HL-60 (cell line): ENCODE measurements around the gene SLC35F3.

Experiments
- GABPA ChIP-seq: IDR thresholded peaks from 2 replicates; pipeline ENCODE4 v1.6.1; 2012; ENCODE audit warnings: low read depth
- POLR2AphosphoS5 ChIP-seq: IDR thresholded peaks from 2 replicates; pipeline ENCODE4 v1.6.1; 2012; ENCODE audit warnings: low read depth
- REST ChIP-seq: IDR thresholded peaks from 2 replicates; pipeline ENCODE4 v1.6.1; 2012; ENCODE audit warnings: low read depth; ENCODE audit not compliant: insufficient replicate concordance
- SPI1 ChIP-seq: IDR thresholded peaks from 2 replicates; pipeline ENCODE4 v1.6.1; 2012; ENCODE audit warnings: low read depth, mild to moderate bottlenecking, borderline replicate concordance
- TF ChIP-seq, protein P1 (sequence below): IDR thresholded peaks from one replicate; pipeline ENCODE4 v1.5.1; 2011; ENCODE audit warnings: low read length, control low read depth, inconsistent platforms; ENCODE audit not compliant: insufficient read depth

- TF ChIP-seq, protein P1, sequence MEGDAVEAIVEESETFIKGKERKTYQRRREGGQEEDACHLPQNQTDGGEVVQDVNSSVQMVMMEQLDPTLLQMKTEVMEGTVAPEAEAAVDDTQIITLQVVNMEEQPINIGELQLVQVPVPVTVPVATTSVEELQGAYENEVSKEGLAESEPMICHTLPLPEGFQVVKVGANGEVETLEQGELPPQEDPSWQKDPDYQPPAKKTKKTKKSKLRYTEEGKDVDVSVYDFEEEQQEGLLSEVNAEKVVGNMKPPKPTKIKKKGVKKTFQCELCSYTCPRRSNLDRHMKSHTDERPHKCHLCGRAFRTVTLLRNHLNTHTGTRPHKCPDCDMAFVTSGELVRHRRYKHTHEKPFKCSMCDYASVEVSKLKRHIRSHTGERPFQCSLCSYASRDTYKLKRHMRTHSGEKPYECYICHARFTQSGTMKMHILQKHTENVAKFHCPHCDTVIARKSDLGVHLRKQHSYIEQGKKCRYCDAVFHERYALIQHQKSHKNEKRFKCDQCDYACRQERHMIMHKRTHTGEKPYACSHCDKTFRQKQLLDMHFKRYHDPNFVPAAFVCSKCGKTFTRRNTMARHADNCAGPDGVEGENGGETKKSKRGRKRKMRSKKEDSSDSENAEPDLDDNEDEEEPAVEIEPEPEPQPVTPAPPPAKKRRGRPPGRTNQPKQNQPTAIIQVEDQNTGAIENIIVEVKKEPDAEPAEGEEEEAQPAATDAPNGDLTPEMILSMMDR: no peak
- TF ChIP-seq POLR2AphosphoS5 (no peak), REST (no peak), GABPA (no peak), SPI1 (no peak)
These were observed 361.4 kb downstream of the SLC35F3 start for GRCh38 chr1:234265861-234266260.
